OCI-LY3 (cell line): ENCODE measurements around the gene TULP4.

Source experiments
- CTCF ChIP-seq: fragments of 200-600, 300-600 bp; sonication (generic); IDR thresholded peaks from 2 replicates; pipeline ENCODE4 v1.5.1; 2014; ENCODE audit warnings: antibody characterized with exemption, low read length, low read depth
- EZH2phosphoT487 ChIP-seq: fragments of 200-600 bp; shearing (Covaris generic); IDR thresholded peaks from 2 replicates; pipeline ENCODE4 v1.6.1; 2018; ENCODE audit warnings: antibody characterized with exemption, mixed run types, low read depth

GRCh38 chr6:158439255-158439654, 127.0 kb downstream of the TULP4 start:
- no peak for TF ChIP-seq CTCF
- TF ChIP-seq EZH2phosphoT487, result no peak
